ENCODE measurements around the gene CLP1.

Gene CLP1

GRCh38 chr11:57618438-57618837 is 39.1 kb upstream of the CLP1 start:
- no peak for TF ChIP-seq MAX (IDR thresholded peaks at IDR 0.05; ENCODE audit: low read depth, low read length)
- TF ChIP-seq POLR2A (IDR thresholded peaks at IDR 0.05; ENCODE audit: extremely low read depth, insufficient read length) = no peak
- TF ChIP-seq MYC (IDR thresholded peaks at IDR 0.05; ENCODE audit: low read depth, low read length) = no peak
- TF ChIP-seq CTCF (IDR thresholded peaks at IDR 0.05; ENCODE audit: low read depth, low read length) = no peak
- H3K4me3 ChIP-seq (ENCODE audit: low read depth, low read length) = no peak overlapping the region
- DNase-seq (ENCODE audit: low read depth) = no peak

GRCh38 chr11:57619331-57619730 is 38.2 kb upstream of the CLP1 start:
- no peak for DNase-seq (ENCODE audit: low read depth)
- TF ChIP-seq MAX (IDR thresholded peaks at IDR 0.05; ENCODE audit: low read depth, low read length) = no peak
- TF ChIP-seq CTCF (IDR thresholded peaks at IDR 0.05; ENCODE audit: low read depth, low read length) = peak; percentile 45
- TF ChIP-seq MYC (IDR thresholded peaks at IDR 0.05; ENCODE audit: low read depth, low read length) = no peak
- TF ChIP-seq POLR2A (IDR thresholded peaks at IDR 0.05; ENCODE audit: extremely low read depth, insufficient read length) = no peak
- no peak overlapping the region for H3K4me3 ChIP-seq (ENCODE audit: low read depth, low read length)

- TF ChIP-seq CTCF (IDR thresholded peaks at IDR 0.05; ENCODE audit: low read depth, low read length) (no peak), MYC (IDR thresholded peaks at IDR 0.05; ENCODE audit: low read depth, low read length) (no peak), MAX (IDR thresholded peaks at IDR 0.05; ENCODE audit: low read depth, low read length) (no peak), POLR2A (IDR thresholded peaks at IDR 0.05; ENCODE audit: extremely low read depth, insufficient read length) (no peak)
- DNase-seq (ENCODE audit: low read depth) = no peak
- H3K4me3 ChIP-seq (ENCODE audit: low read depth, low read length) = no peak overlapping the region
Measured at GRCh38 chr11:57620467-57620866, 37.1 kb upstream of the CLP1 start.

- no peak for DNase-seq (ENCODE audit: low read depth)
- H3K4me3 ChIP-seq (ENCODE audit: low read depth, low read length) = no peak overlapping the region
- TF ChIP-seq MYC (IDR thresholded peaks at IDR 0.05; ENCODE audit: low read depth, low read length) (no peak), CTCF (IDR thresholded peaks at IDR 0.05; ENCODE audit: low read depth, low read length) (no peak), MAX (IDR thresholded peaks at IDR 0.05; ENCODE audit: low read depth, low read length) (no peak), POLR2A (IDR thresholded peaks at IDR 0.05; ENCODE audit: extremely low read depth, insufficient read length) (no peak)
Measured at GRCh38 chr11:57622263-57622662, 35.3 kb upstream of the CLP1 start.

GRCh38 chr11:57624864-57625263 is 32.7 kb upstream of the CLP1 start:
- DNase-seq (ENCODE audit: low read depth) = no peak
- TF ChIP-seq MYC (IDR thresholded peaks at IDR 0.05; ENCODE audit: low read depth, low read length) (no peak), CTCF (IDR thresholded peaks at IDR 0.05; ENCODE audit: low read depth, low read length) (no peak), MAX (IDR thresholded peaks at IDR 0.05; ENCODE audit: low read depth, low read length) (no peak), POLR2A (IDR thresholded peaks at IDR 0.05; ENCODE audit: extremely low read depth, insufficient read length) (no peak)
- no peak overlapping the region for H3K4me3 ChIP-seq (ENCODE audit: low read depth, low read length)

GRCh38 chr11:57626895-57627294 is 30.7 kb upstream of the CLP1 start:
- no peak overlapping the region for H3K4me3 ChIP-seq (ENCODE audit: low read depth, low read length)
- no peak for TF ChIP-seq MYC (IDR thresholded peaks at IDR 0.05; ENCODE audit: low read depth, low read length)
- no peak for TF ChIP-seq CTCF (IDR thresholded peaks at IDR 0.05; ENCODE audit: low read depth, low read length)
- TF ChIP-seq MAX (IDR thresholded peaks at IDR 0.05; ENCODE audit: low read depth, low read length) = no peak
- TF ChIP-seq POLR2A (IDR thresholded peaks at IDR 0.05; ENCODE audit: extremely low read depth, insufficient read length) = no peak
- no peak for DNase-seq (ENCODE audit: low read depth)

All from NB4 (cell line).